ENCODE data around the gene CCDC81. TPM values are rescaled to one million over a fixed set of nuclear protein-coding genes. Genes with fewer than 3 reads are reported as not detected.

Gene CCDC81
- total and polyA plus RNA-seq, 9 of the 15 experiments (the other 6 are each of a cell fraction or from before 2014, with no cell fraction given): 0.16 to 1.0 (median 0.41) TPM

DNA sequence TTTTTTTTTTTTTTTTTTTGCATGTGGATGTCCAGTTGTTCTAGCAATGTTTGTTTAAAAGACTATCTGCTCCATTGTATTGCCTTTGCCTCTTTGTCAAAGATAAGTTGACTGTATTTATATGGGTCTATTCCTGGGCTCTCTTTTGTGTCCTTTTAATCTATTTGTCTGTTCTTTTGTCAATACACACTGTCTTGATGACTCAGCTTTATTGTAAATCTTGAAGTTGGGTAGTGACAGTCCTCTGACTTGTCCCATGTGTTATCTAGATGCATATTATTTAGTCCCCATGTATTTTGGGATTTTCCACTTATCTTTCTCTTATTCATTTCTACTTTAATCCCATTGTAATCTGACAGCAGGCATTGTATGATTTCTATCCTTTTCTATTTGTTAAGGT, 3.3 kb downstream of the CCDC81 start (continued):
- TF ChIP-seq SRSF9 (IDR thresholded peaks at IDR 0.05; ENCODE audit: borderline replicate concordance, low read depth, low read length): no peak
- TF ChIP-seq BACH1 (tag; IDR thresholded peaks at IDR 0.05): peak; percentile 42; the same call in 1 of the 2 replicates
- TF ChIP-seq, protein P1, sequence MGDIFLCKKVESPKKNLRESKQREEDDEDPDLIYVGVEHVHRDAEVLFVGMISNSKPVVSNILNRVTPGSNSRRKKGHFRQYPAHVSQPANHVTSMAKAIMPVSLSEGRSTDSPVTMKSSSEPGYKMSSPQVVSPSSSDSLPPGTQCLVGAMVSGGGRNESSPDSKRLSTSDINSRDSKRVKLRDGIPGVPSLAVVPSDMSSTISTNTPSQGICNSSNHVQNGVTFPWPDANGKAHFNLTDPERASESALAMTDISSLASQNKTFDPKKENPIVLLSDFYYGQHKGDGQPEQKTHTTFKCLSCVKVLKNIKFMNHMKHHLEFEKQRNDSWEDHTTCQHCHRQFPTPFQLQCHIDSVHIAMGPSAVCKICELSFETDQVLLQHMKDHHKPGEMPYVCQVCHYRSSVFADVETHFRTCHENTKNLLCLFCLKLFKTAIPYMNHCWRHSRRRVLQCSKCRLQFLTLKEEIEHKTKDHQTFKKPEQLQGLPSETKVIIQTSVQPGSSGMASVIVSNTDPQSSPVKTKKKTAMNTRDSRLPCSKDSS (IDR thresholded peaks at IDR 0.05; ENCODE audit: low read depth, partially characterized antibody): no peak
- TF ChIP-seq, protein P2, sequence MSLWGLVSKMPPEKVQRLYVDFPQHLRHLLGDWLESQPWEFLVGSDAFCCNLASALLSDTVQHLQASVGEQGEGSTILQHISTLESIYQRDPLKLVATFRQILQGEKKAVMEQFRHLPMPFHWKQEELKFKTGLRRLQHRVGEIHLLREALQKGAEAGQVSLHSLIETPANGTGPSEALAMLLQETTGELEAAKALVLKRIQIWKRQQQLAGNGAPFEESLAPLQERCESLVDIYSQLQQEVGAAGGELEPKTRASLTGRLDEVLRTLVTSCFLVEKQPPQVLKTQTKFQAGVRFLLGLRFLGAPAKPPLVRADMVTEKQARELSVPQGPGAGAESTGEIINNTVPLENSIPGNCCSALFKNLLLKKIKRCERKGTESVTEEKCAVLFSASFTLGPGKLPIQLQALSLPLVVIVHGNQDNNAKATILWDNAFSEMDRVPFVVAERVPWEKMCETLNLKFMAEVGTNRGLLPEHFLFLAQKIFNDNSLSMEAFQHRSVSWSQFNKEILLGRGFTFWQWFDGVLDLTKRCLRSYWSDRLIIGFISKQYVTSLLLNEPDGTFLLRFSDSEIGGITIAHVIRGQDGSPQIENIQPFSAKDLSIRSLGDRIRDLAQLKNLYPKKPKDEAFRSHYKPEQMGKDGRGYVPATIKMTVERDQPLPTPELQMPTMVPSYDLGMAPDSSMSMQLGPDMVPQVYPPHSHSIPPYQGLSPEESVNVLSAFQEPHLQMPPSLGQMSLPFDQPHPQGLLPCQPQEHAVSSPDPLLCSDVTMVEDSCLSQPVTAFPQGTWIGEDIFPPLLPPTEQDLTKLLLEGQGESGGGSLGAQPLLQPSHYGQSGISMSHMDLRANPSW (CRISPR knock-in tag; IDR thresholded peaks at IDR 0.05): no peak
- TF ChIP-seq BCL6 (CRISPR knock-in tag; IDR thresholded peaks at IDR 0.05): no peak
- TF ChIP-seq, protein P3, sequence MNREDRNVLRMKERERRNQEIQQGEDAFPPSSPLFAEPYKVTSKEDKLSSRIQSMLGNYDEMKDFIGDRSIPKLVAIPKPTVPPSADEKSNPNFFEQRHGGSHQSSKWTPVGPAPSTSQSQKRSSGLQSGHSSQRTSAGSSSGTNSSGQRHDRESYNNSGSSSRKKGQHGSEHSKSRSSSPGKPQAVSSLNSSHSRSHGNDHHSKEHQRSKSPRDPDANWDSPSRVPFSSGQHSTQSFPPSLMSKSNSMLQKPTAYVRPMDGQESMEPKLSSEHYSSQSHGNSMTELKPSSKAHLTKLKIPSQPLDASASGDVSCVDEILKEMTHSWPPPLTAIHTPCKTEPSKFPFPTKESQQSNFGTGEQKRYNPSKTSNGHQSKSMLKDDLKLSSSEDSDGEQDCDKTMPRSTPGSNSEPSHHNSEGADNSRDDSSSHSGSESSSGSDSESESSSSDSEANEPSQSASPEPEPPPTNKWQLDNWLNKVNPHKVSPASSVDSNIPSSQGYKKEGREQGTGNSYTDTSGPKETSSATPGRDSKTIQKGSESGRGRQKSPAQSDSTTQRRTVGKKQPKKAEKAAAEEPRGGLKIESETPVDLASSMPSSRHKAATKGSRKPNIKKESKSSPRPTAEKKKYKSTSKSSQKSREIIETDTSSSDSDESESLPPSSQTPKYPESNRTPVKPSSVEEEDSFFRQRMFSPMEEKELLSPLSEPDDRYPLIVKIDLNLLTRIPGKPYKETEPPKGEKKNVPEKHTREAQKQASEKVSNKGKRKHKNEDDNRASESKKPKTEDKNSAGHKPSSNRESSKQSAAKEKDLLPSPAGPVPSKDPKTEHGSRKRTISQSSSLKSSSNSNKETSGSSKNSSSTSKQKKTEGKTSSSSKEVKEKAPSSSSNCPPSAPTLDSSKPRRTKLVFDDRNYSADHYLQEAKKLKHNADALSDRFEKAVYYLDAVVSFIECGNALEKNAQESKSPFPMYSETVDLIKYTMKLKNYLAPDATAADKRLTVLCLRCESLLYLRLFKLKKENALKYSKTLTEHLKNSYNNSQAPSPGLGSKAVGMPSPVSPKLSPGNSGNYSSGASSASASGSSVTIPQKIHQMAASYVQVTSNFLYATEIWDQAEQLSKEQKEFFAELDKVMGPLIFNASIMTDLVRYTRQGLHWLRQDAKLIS (CRISPR knock-in tag; IDR thresholded peaks at IDR 0.05): no peak
- TF ChIP-seq SUPT5H (IDR thresholded peaks at IDR 0.05): no peak
- TF ChIP-seq, protein P4, sequence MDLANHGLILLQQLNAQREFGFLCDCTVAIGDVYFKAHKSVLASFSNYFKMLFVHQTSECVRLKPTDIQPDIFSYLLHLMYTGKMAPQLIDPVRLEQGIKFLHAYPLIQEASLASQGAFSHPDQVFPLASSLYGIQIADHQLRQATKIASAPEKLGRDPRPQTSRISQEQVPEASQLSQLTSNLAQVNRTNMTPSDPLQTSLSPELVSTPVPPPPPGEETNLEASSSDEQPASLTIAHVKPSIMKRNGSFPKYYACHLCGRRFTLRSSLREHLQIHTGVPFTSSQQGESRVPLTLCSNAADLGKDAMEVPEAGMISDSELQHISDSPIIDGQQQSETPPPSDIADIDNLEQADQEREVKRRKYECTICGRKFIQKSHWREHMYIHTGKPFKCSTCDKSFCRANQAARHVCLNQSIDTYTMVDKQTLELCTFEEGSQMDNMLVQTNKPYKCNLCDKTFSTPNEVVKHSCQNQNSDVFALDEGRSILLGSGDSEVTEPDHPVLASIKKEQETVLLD (IDR thresholded peaks at IDR 0.05): no peak
- TF ChIP-seq KHSRP (IDR thresholded peaks at IDR 0.05): no peak
- TF ChIP-seq NFE2L1 (tag; IDR thresholded peaks at IDR 0.05; ENCODE audit: borderline replicate concordance, low read depth): peak; percentile 77
- peak; percentile 98 for TF ChIP-seq ZNF316 (IDR thresholded peaks at IDR 0.05)
- no peak for TF ChIP-seq SETDB1 (IDR thresholded peaks at IDR 0.05; ENCODE audit: low read length)
- TF ChIP-seq TRIM28 (IDR thresholded peaks at IDR 0.05): no peak
- TF ChIP-seq SMARCC2 (IDR thresholded peaks at IDR 0.05; ENCODE audit: low read depth): no peak
- TF ChIP-seq, protein P5, sequence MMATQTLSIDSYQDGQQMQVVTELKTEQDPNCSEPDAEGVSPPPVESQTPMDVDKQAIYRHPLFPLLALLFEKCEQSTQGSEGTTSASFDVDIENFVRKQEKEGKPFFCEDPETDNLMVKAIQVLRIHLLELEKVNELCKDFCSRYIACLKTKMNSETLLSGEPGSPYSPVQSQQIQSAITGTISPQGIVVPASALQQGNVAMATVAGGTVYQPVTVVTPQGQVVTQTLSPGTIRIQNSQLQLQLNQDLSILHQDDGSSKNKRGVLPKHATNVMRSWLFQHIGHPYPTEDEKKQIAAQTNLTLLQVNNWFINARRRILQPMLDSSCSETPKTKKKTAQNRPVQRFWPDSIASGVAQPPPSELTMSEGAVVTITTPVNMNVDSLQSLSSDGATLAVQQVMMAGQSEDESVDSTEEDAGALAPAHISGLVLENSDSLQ (IDR thresholded peaks at IDR 0.05): peak; percentile 41
- peak; percentile 63 for TF ChIP-seq NFE2 (IDR thresholded peaks at IDR 0.05; ENCODE audit: low read depth)
